ENCODE measurements around the gene WTAP. TPM values are rescaled to one million over a fixed set of nuclear protein-coding genes. Genes with fewer than 3 reads are reported as not detected.

WTAP gene
- total RNA-seq, 1 donor from 2014 or later: 115 TPM

GRCh38 chr6:159772196-159772595 is 44.9 kb downstream of the WTAP start:
- FAIRE-seq: no peak

GRCh38 chr6:159777240-159777904 is 50.1 kb downstream of the WTAP start:
- no peak overlapping the region for H3K4me3 ChIP-seq (ENCODE audit: low read depth, low read length)
- no peaks in the 10 kb centered on the region for H3K27me3 ChIP-seq (ENCODE audit: control insufficient read depth, insufficient read depth, low read length)
- H3K36me3 ChIP-seq (ENCODE audit: control insufficient read depth, insufficient read depth, low read length): peaks cover 13% of the 10 kb centered on the region
- no peak for TF ChIP-seq CTCF (IDR thresholded peaks at IDR 0.05; ENCODE audit: insufficient read depth, low read length, severe bottlenecking)
- FAIRE-seq: no peak
- DNase-seq (ENCODE audit: low read depth): no peak

More at GRCh38 chr6:159772196-159772595, 44.9 kb downstream of the WTAP start:
- Histone ChIP-seq H3K36me3 (ENCODE audit: control insufficient read depth, insufficient read depth, low read length) (peaks cover 11% of the 10 kb centered on the region), H3K4me3 (ENCODE audit: low read depth, low read length) (no peak overlapping the region), H3K27me3 (ENCODE audit: control insufficient read depth, insufficient read depth, low read length) (no peaks in the 10 kb centered on the region)
- no peak for TF ChIP-seq CTCF (IDR thresholded peaks at IDR 0.05; ENCODE audit: insufficient read depth, low read length, severe bottlenecking)
- DNase-seq (ENCODE audit: low read depth): no peak

DNA sequence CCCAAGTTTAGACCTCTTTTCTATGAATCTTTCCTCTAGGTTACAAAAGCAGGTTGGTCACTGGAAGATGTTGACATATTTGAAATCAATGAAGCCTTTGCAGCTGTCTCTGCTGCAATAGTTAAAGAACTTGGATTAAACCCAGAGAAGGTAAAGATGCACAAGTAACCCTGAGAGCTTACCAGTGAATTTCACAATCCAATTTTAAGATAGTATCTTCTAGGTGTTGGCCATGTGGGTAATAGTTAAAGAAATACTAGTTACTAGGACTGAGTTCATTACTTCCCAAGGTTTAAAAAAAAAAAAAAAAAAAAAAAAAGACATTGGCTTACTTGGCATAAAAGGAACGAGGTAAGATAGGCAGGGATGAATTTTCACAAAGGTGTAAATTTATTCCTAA is 50.8 kb downstream of the WTAP start:
- FAIRE-seq (no peak), DNase-seq (ENCODE audit: low read depth) (no peak)
- Histone ChIP-seq H3K4me3 (ENCODE audit: low read depth, low read length) (no peak overlapping the region), H3K36me3 (ENCODE audit: control insufficient read depth, insufficient read depth, low read length) (peaks cover 18% of the 10 kb centered on the region), H3K27me3 (ENCODE audit: control insufficient read depth, insufficient read depth, low read length) (no peaks in the 10 kb centered on the region)
- no peak for TF ChIP-seq CTCF (IDR thresholded peaks at IDR 0.05; ENCODE audit: insufficient read depth, low read length, severe bottlenecking)

- Histone ChIP-seq H3K27me3 (ENCODE audit: control insufficient read depth, insufficient read depth, low read length) (no peaks in the 10 kb centered on the region), H3K36me3 (ENCODE audit: control insufficient read depth, insufficient read depth, low read length) (peaks cover 20% of the 10 kb centered on the region), H3K4me3 (ENCODE audit: low read depth, low read length) (no peak overlapping the region)
- no peak for TF ChIP-seq CTCF (IDR thresholded peaks at IDR 0.05; ENCODE audit: insufficient read depth, low read length, severe bottlenecking)
- FAIRE-seq (no peak), DNase-seq (ENCODE audit: low read depth) (no peak)
These were observed 51.3 kb downstream of the WTAP start for GRCh38 chr6:159778542-159779103.

- FAIRE-seq: no peak
- no peaks in the 10 kb centered on the region for H3K27me3 ChIP-seq (ENCODE audit: control insufficient read depth, insufficient read depth, low read length)
- TF ChIP-seq CTCF (IDR thresholded peaks at IDR 0.05; ENCODE audit: insufficient read depth, low read length, severe bottlenecking): no peak
- H3K4me3 ChIP-seq (ENCODE audit: low read depth, low read length): peak overlapping the region; percentile 91
- peaks cover 4% of the 10 kb centered on the region for H3K36me3 ChIP-seq (ENCODE audit: control insufficient read depth, insufficient read depth, low read length)
- no peak for DNase-seq (ENCODE audit: low read depth)
These were observed 61.0 kb downstream of the WTAP start for GRCh38 chr6:159788276-159788675.

Measured in bronchial epithelial cell (primary cell).